ENCODE results near the gene LAMP5.

LAMP5 gene

DNA sequence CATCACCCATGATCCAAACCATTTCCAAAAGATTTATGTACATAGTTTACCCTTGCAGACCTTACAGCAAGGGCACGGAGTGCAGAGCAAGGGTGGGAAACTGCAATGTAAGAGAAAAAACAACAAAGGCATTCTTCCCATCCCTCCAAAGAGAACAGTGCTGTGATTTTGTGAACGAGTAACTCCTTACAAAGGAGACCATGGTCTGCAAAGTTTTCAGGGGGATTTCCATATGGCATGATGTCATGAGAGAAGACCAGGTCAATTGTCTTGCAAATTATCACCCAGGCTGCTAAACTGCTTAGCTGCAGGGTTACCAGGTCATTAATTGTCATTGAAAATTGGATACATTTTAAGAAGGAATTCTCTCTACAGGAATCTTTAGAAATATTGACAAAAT, 58.3 kb downstream of the LAMP5 start:
- TF ChIP-seq, protein P1, sequence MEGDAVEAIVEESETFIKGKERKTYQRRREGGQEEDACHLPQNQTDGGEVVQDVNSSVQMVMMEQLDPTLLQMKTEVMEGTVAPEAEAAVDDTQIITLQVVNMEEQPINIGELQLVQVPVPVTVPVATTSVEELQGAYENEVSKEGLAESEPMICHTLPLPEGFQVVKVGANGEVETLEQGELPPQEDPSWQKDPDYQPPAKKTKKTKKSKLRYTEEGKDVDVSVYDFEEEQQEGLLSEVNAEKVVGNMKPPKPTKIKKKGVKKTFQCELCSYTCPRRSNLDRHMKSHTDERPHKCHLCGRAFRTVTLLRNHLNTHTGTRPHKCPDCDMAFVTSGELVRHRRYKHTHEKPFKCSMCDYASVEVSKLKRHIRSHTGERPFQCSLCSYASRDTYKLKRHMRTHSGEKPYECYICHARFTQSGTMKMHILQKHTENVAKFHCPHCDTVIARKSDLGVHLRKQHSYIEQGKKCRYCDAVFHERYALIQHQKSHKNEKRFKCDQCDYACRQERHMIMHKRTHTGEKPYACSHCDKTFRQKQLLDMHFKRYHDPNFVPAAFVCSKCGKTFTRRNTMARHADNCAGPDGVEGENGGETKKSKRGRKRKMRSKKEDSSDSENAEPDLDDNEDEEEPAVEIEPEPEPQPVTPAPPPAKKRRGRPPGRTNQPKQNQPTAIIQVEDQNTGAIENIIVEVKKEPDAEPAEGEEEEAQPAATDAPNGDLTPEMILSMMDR (IDR thresholded peaks at IDR 0.05; ENCODE audit: insufficient read depth, missing control alignments) = no peak
- DNase-seq (ENCODE audit: insufficient read length, low spot score) (no peak), FAIRE-seq (no peak)

DNA sequence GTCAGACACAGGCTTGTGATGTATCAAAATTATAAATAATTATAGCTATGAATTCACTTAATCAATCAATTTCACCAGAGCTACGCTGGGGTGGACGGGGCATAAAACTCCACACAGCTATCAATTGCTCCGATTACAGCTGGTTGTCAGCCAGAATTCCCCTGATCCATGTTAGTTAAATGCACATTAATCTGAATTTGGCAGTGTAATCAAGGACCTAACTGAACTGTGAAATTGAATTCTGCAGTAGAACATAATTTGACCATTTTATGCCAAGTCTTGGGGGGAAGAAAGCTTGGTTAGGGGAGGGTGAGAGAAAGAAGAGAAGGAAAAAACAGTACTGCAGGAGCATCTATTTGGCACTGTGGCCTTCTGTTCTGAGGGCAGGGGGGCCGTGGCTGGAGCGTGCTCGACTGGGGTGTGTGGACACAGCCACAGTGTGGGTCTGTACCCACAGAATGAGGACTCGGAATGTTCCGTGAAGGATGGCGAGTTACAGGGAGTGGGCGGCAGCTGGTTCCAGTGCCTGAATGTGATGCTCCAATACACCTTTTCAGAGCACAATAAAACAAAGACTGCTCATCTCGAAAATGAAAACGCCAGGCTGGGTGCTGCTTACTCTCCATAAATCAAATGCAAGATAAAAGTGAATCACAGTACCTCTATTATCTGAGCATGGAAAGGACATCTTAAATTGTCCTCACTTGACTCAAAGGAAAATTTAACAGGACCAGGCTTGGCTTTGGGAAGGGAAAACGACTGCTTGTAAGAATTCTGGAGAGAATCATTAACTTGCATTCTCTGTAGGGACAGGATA, 59.2 kb downstream of the LAMP5 start:
- FAIRE-seq (no peak), DNase-seq (ENCODE audit: insufficient read length, low spot score) (no peak)
- TF ChIP-seq, protein P1 (IDR thresholded peaks at IDR 0.05; ENCODE audit: insufficient read depth, missing control alignments) = no peak

DNA sequence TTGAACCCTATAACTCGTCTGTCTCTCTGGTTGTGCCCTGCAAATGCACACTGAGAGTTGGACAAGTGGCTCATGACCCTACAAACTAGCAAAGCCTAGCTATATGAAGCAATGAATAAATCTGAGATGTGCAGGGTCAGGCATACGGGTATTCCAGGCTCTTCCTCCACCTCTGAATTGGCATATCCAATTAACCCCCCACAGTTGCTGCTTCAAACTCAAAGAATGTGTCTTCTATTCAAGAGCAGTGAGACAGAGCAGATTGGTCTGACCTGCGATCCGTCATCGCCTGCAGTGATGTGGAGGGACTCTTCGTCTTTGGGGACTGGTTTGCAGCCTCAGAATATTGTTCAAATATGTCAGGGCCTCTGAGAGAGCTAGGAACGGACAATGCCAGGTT, 59.8 kb downstream of the LAMP5 start:
- TF ChIP-seq, protein P1 (IDR thresholded peaks at IDR 0.05; ENCODE audit: insufficient read depth, missing control alignments) = no peak
- FAIRE-seq = no peak

DNA sequence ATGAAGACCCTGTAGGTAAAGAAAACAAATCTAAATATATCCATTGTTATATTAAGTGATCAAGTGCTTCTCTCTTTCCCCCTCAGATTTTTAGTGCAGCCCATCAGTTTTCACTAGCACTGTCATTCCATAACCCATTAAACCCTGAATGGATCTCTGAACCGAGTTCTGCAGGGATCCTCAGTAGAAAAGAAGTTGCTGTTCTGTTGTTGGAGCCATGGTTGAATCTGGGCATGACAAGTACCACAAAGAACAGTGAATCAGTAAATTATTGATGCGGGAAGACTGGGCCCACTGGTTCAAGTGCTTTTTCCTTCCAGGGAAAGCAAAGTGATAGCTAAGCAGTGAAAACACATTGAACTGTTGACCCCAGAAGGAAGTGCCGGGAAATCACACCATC, 60.4 kb downstream of the LAMP5 start:
- no peak for FAIRE-seq
- TF ChIP-seq, protein P1 (IDR thresholded peaks at IDR 0.05; ENCODE audit: insufficient read depth, missing control alignments) = no peak
- DNase-seq (ENCODE audit: insufficient read length, low spot score) = no peak

More for the DNA sequence above, 59.8 kb downstream of the LAMP5 start:
- no peak for DNase-seq (ENCODE audit: insufficient read length, low spot score)

DNA sequence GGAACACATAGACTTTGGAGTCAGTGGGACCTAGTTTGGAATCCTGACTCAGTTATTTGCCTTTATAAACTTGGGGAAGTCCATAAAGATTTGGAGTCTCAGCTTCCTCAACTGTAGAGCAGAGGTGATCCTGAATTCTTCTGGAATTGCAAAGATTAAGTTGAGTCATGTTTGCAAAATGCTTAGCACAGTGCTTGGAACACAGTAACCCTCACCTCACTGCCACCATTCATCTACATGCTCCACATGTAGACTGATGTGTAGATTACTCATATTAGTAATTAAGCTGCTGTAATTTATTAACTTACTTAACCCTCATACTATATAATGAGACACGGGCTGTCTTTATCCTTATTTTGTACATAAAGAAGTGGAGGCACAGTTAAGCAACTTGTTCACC, 61.4 kb downstream of the LAMP5 start:
- FAIRE-seq = no peak
- TF ChIP-seq, protein P1 (IDR thresholded peaks at IDR 0.05; ENCODE audit: insufficient read depth, missing control alignments) = no peak
- DNase-seq (ENCODE audit: insufficient read length, low spot score) = no peak

DNA sequence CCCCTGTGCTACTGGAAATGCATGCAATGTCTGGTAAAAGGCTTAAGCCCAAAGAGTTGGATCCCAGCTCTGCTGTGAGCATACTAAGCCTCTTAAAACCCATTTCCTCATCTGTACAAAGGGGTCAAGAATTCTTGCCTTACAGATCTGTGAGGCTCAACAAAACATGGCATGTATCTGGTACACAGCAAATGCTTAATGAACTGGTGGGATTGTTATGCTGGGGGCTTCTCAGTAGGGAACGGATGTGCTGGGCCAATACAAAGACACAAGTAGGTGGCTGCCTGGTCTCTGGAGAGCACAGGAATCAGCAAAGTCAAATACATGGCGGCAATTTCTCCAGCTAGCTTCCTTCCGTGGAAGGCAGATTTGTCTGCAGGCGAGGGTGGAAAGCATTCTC, 62.3 kb downstream of the LAMP5 start:
- TF ChIP-seq, protein P1 (IDR thresholded peaks at IDR 0.05; ENCODE audit: insufficient read depth, missing control alignments) = no peak
- no peak for DNase-seq (ENCODE audit: insufficient read length, low spot score)
- no peak for FAIRE-seq

DNA sequence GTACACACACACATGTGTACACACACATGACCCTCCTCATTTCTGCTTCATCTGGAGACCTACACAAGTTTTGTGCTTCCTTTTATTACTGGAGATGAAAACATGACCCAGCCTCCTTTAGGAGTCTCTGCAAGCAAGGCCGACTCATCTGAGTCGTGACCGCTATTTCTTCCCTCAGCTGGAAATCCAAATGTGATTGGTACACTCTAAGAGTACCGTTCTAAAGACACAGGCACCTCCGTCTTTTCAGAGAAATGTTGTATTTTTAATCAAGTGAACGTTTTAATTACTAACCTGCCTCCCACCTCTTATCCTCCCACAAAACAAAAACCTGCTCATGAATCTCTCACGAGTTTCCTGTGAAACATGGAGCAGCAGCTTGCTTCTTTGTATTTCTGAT, 63.0 kb downstream of the LAMP5 start:
- DNase-seq (ENCODE audit: insufficient read length, low spot score) (no peak), FAIRE-seq (no peak)
- TF ChIP-seq, protein P1 (IDR thresholded peaks at IDR 0.05; ENCODE audit: insufficient read depth, missing control alignments) = no peak
